H1 (cell line): ENCODE measurements around the gene DNAJC17. TPM values are rescaled to one million over a fixed set of nuclear protein-coding genes. Genes with fewer than 3 reads are reported as not detected.

Source experiments
- ATF2 ChIP-seq: IDR thresholded peaks from 2 replicates; pipeline ENCODE4 v1.6.1; 2012; ENCODE audit warnings: low read length, inconsistent platforms
- CHD7 ChIP-seq: fragments of 300-600 bp; sonication (generic); IDR thresholded peaks from 2 replicates; pipeline ENCODE4 v1.7.1; 2012; ENCODE audit warnings: low read length, moderate library complexity, mild to moderate bottlenecking, inconsistent platforms; ENCODE audit not compliant: insufficient replicate concordance
- polyA plus RNA-seq, 7 experiments: library from polyadenylated mRNA; depleted of rRNA in 3 of 7; stranded (reverse) in 5 of 7; unstranded in 2 of 7; fragments of >200 nt in 5 of 7; fragments of 200-250 nt in 2 of 7; gene quantifications; 1 replicate in 5 of 7; 2 replicates in 1 of 7; 4 replicates in 1 of 7; pipeline versions ENCODE4 v1.2.1 to v1.2.3, GENCODE V29; 2011 to 2013; ENCODE audit warnings: missing spikeins in 2 of 7, mixed read lengths in 2 of 7
- total RNA-seq: library from RNA; stranded (reverse); fragmentation: NEBNext Ultra II Directional; extraction: Animal tissue kit (Norgen Biotek cat#: 25700); gene quantifications from 2 replicates; pipeline ENCODE4 v1.2.1, GENCODE V29; 2021

Gene DNAJC17
- total and polyA plus RNA-seq, 2 of the 8 experiments (the other 6 are each of a cell fraction or from before 2014, with no cell fraction given), result 39.5 to 45.4 TPM

- TF ChIP-seq CHD7, result no peak
- no peak for TF ChIP-seq ATF2
These were observed 25.6 kb upstream of the DNAJC17 start (continued) for GRCh38 chr15:40832903-40833302.
